Measurements from ENCODE around the gene GPR84. TPM values are rescaled to one million over a fixed set of nuclear protein-coding genes. Genes with fewer than 3 reads are reported as not detected.

GPR84 gene
- total RNA-seq, 1 experiment from 2014 or later, result not detected

GRCh38 chr12:54409267-54409666 lies 45.0 kb upstream of the GPR84 start:
- CTCF ChIA-PET, result interaction anchor here (0.6 to 2.0 kb wide), 2 partner anchors 10 to 33 kb away, joined by 3 to 11 read pairs; no protein-coding TSS in a partner anchor
- H3K27me3 ChIP-seq (replicated peaks; ENCODE audit: control insufficient read depth, insufficient read depth, low read length), result no peaks in the 10 kb centered on the region
- no peaks in the 10 kb centered on the region for H3K9me3 Mint-ChIP-seq (ENCODE audit: unreplicated experiment)
- TF ChIP-seq CTCF (IDR thresholded peaks at IDR 0.05; ENCODE audit: insufficient read depth in 1 of 2, low read depth in 1 of 2, low read length in 1 of 2, severe bottlenecking in 1 of 2, unreplicated experiment in 1 of 2), result no peak
- no TSS peak for BruUV-seq (replicated peaks)
- no peak overlapping the region for H3K4me3 ChIP-seq (ENCODE audit: low read depth, low read length)
- H3K36me3 ChIP-seq (ENCODE audit: control insufficient read depth, insufficient read depth, low read length), result no peaks in the 10 kb centered on the region; the same call in 1 of the 2 replicates
- H3K9me3 ChIP-seq, result no peaks in the 10 kb centered on the region
- intact Hi-C loops (cut with micrococcal nuclease; ENCODE audit: unreplicated experiment), result no loop called here
- H3K4me1 ChIP-seq, result no peaks in the 10 kb centered on the region
- no peaks in the 10 kb centered on the region for H3K4me1 Mint-ChIP-seq (ENCODE audit: low read depth, unreplicated experiment)
- H3K36me3 Mint-ChIP-seq (ENCODE audit: insufficient read depth, unreplicated experiment), result peaks cover 14% of the 10 kb centered on the region
- no peaks in the 10 kb centered on the region for H3K27me3 Mint-ChIP-seq (ENCODE audit: insufficient read depth, unreplicated experiment)
- H3K27ac Mint-ChIP-seq (ENCODE audit: unreplicated experiment), result no peak overlapping the region
- no peak overlapping the region for H3K4me3 Mint-ChIP-seq (ENCODE audit: unreplicated experiment)
- no peak for DNase-seq
- POLR2A ChIA-PET, result no interaction called here

- no peak overlapping the region for H3K27ac Mint-ChIP-seq (ENCODE audit: unreplicated experiment)
- POLR2A ChIA-PET, result no interaction called here
- H3K36me3 Mint-ChIP-seq (ENCODE audit: insufficient read depth, unreplicated experiment), result peaks cover 26% of the 10 kb centered on the region
- TF ChIP-seq CTCF (IDR thresholded peaks at IDR 0.05; ENCODE audit: insufficient read depth in 1 of 2, low read depth in 1 of 2, low read length in 1 of 2, severe bottlenecking in 1 of 2, unreplicated experiment in 1 of 2), result no peak
- CTCF ChIA-PET, result no interaction called here
- no peaks in the 10 kb centered on the region for H3K36me3 ChIP-seq (ENCODE audit: control insufficient read depth, insufficient read depth, low read length)
- no peaks in the 10 kb centered on the region for H3K27me3 Mint-ChIP-seq (ENCODE audit: insufficient read depth, unreplicated experiment)
- H3K27me3 ChIP-seq (replicated peaks; ENCODE audit: control insufficient read depth, insufficient read depth, low read length), result no peaks in the 10 kb centered on the region
- no peaks in the 10 kb centered on the region for H3K9me3 Mint-ChIP-seq (ENCODE audit: unreplicated experiment)
- H3K4me1 ChIP-seq, result no peaks in the 10 kb centered on the region
- DNase-seq, result no peak
- BruUV-seq (replicated peaks), result no TSS peak
- intact Hi-C loops (cut with micrococcal nuclease; ENCODE audit: unreplicated experiment), result no loop called here
- H3K4me1 Mint-ChIP-seq (ENCODE audit: low read depth, unreplicated experiment), result no peaks in the 10 kb centered on the region
- no peak overlapping the region for H3K4me3 ChIP-seq (ENCODE audit: low read depth, low read length)
- no peaks in the 10 kb centered on the region for H3K9me3 ChIP-seq
- H3K4me3 Mint-ChIP-seq (ENCODE audit: unreplicated experiment), result no peak overlapping the region
Observed at GRCh38 chr12:54407183-54407905, 43.1 kb upstream of the GPR84 start.

GRCh38 chr12:54405573-54405972 lies 41.3 kb upstream of the GPR84 start:
- H3K27me3 Mint-ChIP-seq (ENCODE audit: insufficient read depth, unreplicated experiment), result no peaks in the 10 kb centered on the region
- H3K36me3 Mint-ChIP-seq (ENCODE audit: insufficient read depth, unreplicated experiment), result peaks cover 32% of the 10 kb centered on the region
- CTCF ChIA-PET, result no interaction called here
- no peaks in the 10 kb centered on the region for H3K36me3 ChIP-seq (ENCODE audit: control insufficient read depth, insufficient read depth, low read length)
- H3K4me1 ChIP-seq, result no peaks in the 10 kb centered on the region
- intact Hi-C loops (cut with micrococcal nuclease; ENCODE audit: unreplicated experiment), result no loop called here
- H3K27ac Mint-ChIP-seq (ENCODE audit: unreplicated experiment), result no peak overlapping the region
- no peak overlapping the region for H3K4me3 ChIP-seq (ENCODE audit: low read depth, low read length)
- H3K9me3 Mint-ChIP-seq (ENCODE audit: unreplicated experiment), result no peaks in the 10 kb centered on the region
- H3K4me3 Mint-ChIP-seq (ENCODE audit: unreplicated experiment), result no peak overlapping the region
- H3K27me3 ChIP-seq (replicated peaks; ENCODE audit: control insufficient read depth, insufficient read depth, low read length), result no peaks in the 10 kb centered on the region
- DNase-seq, result no peak
- no peaks in the 10 kb centered on the region for H3K4me1 Mint-ChIP-seq (ENCODE audit: low read depth, unreplicated experiment)
- POLR2A ChIA-PET, result no interaction called here
- TF ChIP-seq CTCF (IDR thresholded peaks at IDR 0.05; ENCODE audit: insufficient read depth in 1 of 2, low read depth in 1 of 2, low read length in 1 of 2, severe bottlenecking in 1 of 2, unreplicated experiment in 1 of 2), result no peak
- H3K9me3 ChIP-seq, result no peaks in the 10 kb centered on the region
- BruUV-seq (replicated peaks), result no TSS peak
